Astrocyte of the cerebellum (primary cell): Measurements from ENCODE around the gene GRB10.
A peak's percentile ranks its signal among the peaks of the same experiment; 100 is the strongest.

Experiments used
- DNase-seq: peaks from one replicate; pipeline ENCODE4 v3.0.0-alpha.2; 2011; ENCODE audit warnings: low read depth
- H3K4me3 ChIP-seq: 2 replicates; pipeline ENCODE4 v1.5.1; 2011; ENCODE audit warnings: mild to moderate bottlenecking, low read depth, low read length, moderate library complexity
- CTCF ChIP-seq: IDR thresholded peaks from 2 replicates; pipeline ENCODE4 v1.5.1; 2012; ENCODE audit warnings: low read length, low read depth, moderate library complexity, mild to moderate bottlenecking; ENCODE audit errors: missing control alignments
- in situ Hi-C: cut with HindIII; loops from 2 replicates; pipeline ENCODE4 v1.10.0; 2017; ENCODE audit warnings: low sequenced_read_pairs

Gene GRB10

GRCh38 chr7:50557099-50557498 is 225.6 kb downstream of the GRB10 start:
- in situ Hi-C loops: no loop called here
- no peak for TF ChIP-seq CTCF
- no peak for DNase-seq
- H3K4me3 ChIP-seq: no peak overlapping the region

- no peak for TF ChIP-seq CTCF
- in situ Hi-C loops: no loop called here
- no peak overlapping the region for H3K4me3 ChIP-seq
- no peak for DNase-seq
These were observed 226.3 kb downstream of the GRB10 start for GRCh38 chr7:50556247-50556991.

GRCh38 chr7:50555594-50556140 is 227.0 kb downstream of the GRB10 start:
- no peak overlapping the region for H3K4me3 ChIP-seq
- in situ Hi-C loops: no loop called here
- TF ChIP-seq CTCF: no peak
- DNase-seq: no peak

GRCh38 chr7:50554431-50555322 is 228.0 kb downstream of the GRB10 start:
- in situ Hi-C loops: no loop called here
- no peak overlapping the region for H3K4me3 ChIP-seq
- TF ChIP-seq CTCF: no peak
- no peak for DNase-seq

- DNase-seq: no peak
- in situ Hi-C loops: no loop called here
- H3K4me3 ChIP-seq: no peak overlapping the region
- no peak for TF ChIP-seq CTCF
These were observed 228.7 kb downstream of the GRB10 start for GRCh38 chr7:50553973-50554372.

GRCh38 chr7:50552921-50553320 is 229.8 kb downstream of the GRB10 start:
- DNase-seq: peak; percentile 48
- H3K4me3 ChIP-seq: no peak overlapping the region
- no peak for TF ChIP-seq CTCF
- in situ Hi-C loops: no loop called here
